Measurements from ENCODE around the gene TADA1.

Gene TADA1

GRCh38 chr1:166915941-166916340 lies 39.9 kb upstream of the TADA1 start:
- peak; percentile 62 for DNase-seq (ENCODE audit: low read depth)
- TF ChIP-seq CTCF (conservative IDR thresholded peaks at IDR 0.05; ENCODE audit: control insufficient read depth, insufficient read depth, low read depth, low read length), result no peak
- no peak overlapping the region for H3K4me3 ChIP-seq (ENCODE audit: control insufficient read depth, low read depth, low read length)

GRCh38 chr1:166915042-166915441 lies 39.0 kb upstream of the TADA1 start:
- no peak overlapping the region for H3K4me3 ChIP-seq (ENCODE audit: control insufficient read depth, low read depth, low read length)
- TF ChIP-seq CTCF (conservative IDR thresholded peaks at IDR 0.05; ENCODE audit: control insufficient read depth, insufficient read depth, low read depth, low read length), result no peak
- no peak for DNase-seq (ENCODE audit: low read depth)

- no peak overlapping the region for H3K4me3 ChIP-seq (ENCODE audit: control insufficient read depth, low read depth, low read length)
- no peak for TF ChIP-seq CTCF (conservative IDR thresholded peaks at IDR 0.05; ENCODE audit: control insufficient read depth, insufficient read depth, low read depth, low read length)
- DNase-seq (ENCODE audit: low read depth), result no peak
Measured at GRCh38 chr1:166914111-166914510, 38.0 kb upstream of the TADA1 start.

- no peak overlapping the region for H3K4me3 ChIP-seq (ENCODE audit: control insufficient read depth, low read depth, low read length)
- TF ChIP-seq CTCF (conservative IDR thresholded peaks at IDR 0.05; ENCODE audit: control insufficient read depth, insufficient read depth, low read depth, low read length), result no peak
- DNase-seq (ENCODE audit: low read depth), result no peak
Measured at GRCh38 chr1:166911624-166912023, 35.6 kb upstream of the TADA1 start.

GRCh38 chr1:166910396-166910994 lies 34.4 kb upstream of the TADA1 start:
- peak; percentile 61 for TF ChIP-seq CTCF (conservative IDR thresholded peaks at IDR 0.05; ENCODE audit: control insufficient read depth, insufficient read depth, low read depth, low read length)
- H3K4me3 ChIP-seq (ENCODE audit: control insufficient read depth, low read depth, low read length), result no peak overlapping the region
- peak; percentile 83 for DNase-seq (ENCODE audit: low read depth)

- DNase-seq (ENCODE audit: low read depth), result peak; percentile 33
- no peak for TF ChIP-seq CTCF (conservative IDR thresholded peaks at IDR 0.05; ENCODE audit: control insufficient read depth, insufficient read depth, low read depth, low read length)
- no peak overlapping the region for H3K4me3 ChIP-seq (ENCODE audit: control insufficient read depth, low read depth, low read length)
Measured at GRCh38 chr1:166908942-166909341, 32.9 kb upstream of the TADA1 start.

- DNase-seq (ENCODE audit: low read depth), result no peak
- TF ChIP-seq CTCF (conservative IDR thresholded peaks at IDR 0.05; ENCODE audit: control insufficient read depth, insufficient read depth, low read depth, low read length), result no peak
- H3K4me3 ChIP-seq (ENCODE audit: control insufficient read depth, low read depth, low read length), result no peak overlapping the region
Measured at GRCh38 chr1:166907763-166908162, 31.7 kb upstream of the TADA1 start.

All from fibroblast of mammary gland (primary cell).